ENCODE measurements around the gene KITLG. TPM values are rescaled to one million over a fixed set of nuclear protein-coding genes. Genes with fewer than 3 reads are reported as not detected.

Gene KITLG
- total and polyA plus RNA-seq, 2 experiments from 2014 or later: 3.1 to 10.7 TPM

DNA sequence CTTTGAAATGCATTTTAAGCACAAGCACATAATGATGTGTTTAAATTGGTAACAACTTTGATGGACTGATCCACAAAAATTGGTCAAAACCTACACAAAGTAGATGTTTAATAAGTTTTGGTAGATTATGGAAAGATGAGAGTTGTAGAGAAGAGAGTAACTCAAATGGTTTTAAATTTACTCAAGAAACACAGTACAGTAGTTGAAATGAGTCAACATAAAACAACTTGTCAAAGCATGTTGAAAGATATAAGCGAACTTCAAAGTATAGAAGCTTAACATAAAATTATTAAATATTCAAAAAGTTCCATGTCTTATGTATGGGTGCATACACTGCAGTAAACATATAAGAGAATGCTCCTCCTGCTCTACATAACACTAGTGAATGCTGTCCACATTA, 49.4 kb downstream of the KITLG start:
- Histone ChIP-seq H3F3A (replicated peaks; ENCODE audit: low read depth) (no peaks in the 10 kb centered on the region), H3K4me1 (ENCODE audit: insufficient read depth) (peaks cover 11% of the 10 kb centered on the region; the same call in 1 of the 2 replicates), H3K36me3 (ENCODE audit: insufficient read depth) (no peaks in the 10 kb centered on the region), H3K27me3 (ENCODE audit: insufficient read depth) (no peaks in the 10 kb centered on the region), H3K4me2 (no peak overlapping the region), H2AFZ (no peak overlapping the region), H3K4me3 (no peak overlapping the region), H3K27ac (ENCODE audit: low read depth) (no peak overlapping the region), H4K20me1 (replicated peaks; ENCODE audit: insufficient read depth) (no peaks in the 10 kb centered on the region), H3K9me2 (ENCODE audit: insufficient read depth) (no peaks in the 10 kb centered on the region), H3K79me2 (replicated peaks; ENCODE audit: insufficient read depth) (no peaks in the 10 kb centered on the region)
- Mint-ChIP-seq H3K27ac (no peak overlapping the region; the same call in 1 of the 2 replicates), H3K27me3 (ENCODE audit: insufficient read depth, low read depth, poor library complexity) (no peaks in the 10 kb centered on the region), H3K4me3 (no peak overlapping the region), H3K4me1 (peaks cover 13% of the 10 kb centered on the region; the same call in 1 of the 3 replicates), H3K9me3 (no peaks in the 10 kb centered on the region), H3K36me3 (ENCODE audit: low read depth) (no peaks in the 10 kb centered on the region; the same call in 2 of the 3 replicates)
- TF ChIP-seq, protein P1, sequence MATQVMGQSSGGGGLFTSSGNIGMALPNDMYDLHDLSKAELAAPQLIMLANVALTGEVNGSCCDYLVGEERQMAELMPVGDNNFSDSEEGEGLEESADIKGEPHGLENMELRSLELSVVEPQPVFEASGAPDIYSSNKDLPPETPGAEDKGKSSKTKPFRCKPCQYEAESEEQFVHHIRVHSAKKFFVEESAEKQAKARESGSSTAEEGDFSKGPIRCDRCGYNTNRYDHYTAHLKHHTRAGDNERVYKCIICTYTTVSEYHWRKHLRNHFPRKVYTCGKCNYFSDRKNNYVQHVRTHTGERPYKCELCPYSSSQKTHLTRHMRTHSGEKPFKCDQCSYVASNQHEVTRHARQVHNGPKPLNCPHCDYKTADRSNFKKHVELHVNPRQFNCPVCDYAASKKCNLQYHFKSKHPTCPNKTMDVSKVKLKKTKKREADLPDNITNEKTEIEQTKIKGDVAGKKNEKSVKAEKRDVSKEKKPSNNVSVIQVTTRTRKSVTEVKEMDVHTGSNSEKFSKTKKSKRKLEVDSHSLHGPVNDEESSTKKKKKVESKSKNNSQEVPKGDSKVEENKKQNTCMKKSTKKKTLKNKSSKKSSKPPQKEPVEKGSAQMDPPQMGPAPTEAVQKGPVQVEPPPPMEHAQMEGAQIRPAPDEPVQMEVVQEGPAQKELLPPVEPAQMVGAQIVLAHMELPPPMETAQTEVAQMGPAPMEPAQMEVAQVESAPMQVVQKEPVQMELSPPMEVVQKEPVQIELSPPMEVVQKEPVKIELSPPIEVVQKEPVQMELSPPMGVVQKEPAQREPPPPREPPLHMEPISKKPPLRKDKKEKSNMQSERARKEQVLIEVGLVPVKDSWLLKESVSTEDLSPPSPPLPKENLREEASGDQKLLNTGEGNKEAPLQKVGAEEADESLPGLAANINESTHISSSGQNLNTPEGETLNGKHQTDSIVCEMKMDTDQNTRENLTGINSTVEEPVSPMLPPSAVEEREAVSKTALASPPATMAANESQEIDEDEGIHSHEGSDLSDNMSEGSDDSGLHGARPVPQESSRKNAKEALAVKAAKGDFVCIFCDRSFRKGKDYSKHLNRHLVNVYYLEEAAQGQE (IDR thresholded peaks at IDR 0.05; ENCODE audit: unreplicated experiment): no peak
- TF ChIP-seq NANOG (IDR thresholded peaks at IDR 0.05; ENCODE audit: borderline replicate concordance) (no peak), ZNF114 (CRISPR knock-in tag; IDR thresholded peaks at IDR 0.05) (no peak), EZH2phosphoT487 (IDR thresholded peaks at IDR 0.05; ENCODE audit: unreplicated experiment) (no peak), CREB1 (CRISPR knock-in tag; IDR thresholded peaks at IDR 0.05; ENCODE audit: low read depth) (no peak), STAT1 (IDR thresholded peaks at IDR 0.05; ENCODE audit: unreplicated experiment) (no peak), EZH2 (IDR thresholded peaks at IDR 0.05; ENCODE audit: low read depth, unreplicated experiment) (no peak), POLR2AphosphoS5 (IDR thresholded peaks at IDR 0.05; ENCODE audit: low read depth) (no peak)
- TF ChIP-seq, protein P2, sequence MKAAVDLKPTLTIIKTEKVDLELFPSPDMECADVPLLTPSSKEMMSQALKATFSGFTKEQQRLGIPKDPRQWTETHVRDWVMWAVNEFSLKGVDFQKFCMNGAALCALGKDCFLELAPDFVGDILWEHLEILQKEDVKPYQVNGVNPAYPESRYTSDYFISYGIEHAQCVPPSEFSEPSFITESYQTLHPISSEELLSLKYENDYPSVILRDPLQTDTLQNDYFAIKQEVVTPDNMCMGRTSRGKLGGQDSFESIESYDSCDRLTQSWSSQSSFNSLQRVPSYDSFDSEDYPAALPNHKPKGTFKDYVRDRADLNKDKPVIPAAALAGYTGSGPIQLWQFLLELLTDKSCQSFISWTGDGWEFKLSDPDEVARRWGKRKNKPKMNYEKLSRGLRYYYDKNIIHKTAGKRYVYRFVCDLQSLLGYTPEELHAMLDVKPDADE (IDR thresholded peaks at IDR 0.05): no peak
- TF ChIP-seq, protein P3, sequence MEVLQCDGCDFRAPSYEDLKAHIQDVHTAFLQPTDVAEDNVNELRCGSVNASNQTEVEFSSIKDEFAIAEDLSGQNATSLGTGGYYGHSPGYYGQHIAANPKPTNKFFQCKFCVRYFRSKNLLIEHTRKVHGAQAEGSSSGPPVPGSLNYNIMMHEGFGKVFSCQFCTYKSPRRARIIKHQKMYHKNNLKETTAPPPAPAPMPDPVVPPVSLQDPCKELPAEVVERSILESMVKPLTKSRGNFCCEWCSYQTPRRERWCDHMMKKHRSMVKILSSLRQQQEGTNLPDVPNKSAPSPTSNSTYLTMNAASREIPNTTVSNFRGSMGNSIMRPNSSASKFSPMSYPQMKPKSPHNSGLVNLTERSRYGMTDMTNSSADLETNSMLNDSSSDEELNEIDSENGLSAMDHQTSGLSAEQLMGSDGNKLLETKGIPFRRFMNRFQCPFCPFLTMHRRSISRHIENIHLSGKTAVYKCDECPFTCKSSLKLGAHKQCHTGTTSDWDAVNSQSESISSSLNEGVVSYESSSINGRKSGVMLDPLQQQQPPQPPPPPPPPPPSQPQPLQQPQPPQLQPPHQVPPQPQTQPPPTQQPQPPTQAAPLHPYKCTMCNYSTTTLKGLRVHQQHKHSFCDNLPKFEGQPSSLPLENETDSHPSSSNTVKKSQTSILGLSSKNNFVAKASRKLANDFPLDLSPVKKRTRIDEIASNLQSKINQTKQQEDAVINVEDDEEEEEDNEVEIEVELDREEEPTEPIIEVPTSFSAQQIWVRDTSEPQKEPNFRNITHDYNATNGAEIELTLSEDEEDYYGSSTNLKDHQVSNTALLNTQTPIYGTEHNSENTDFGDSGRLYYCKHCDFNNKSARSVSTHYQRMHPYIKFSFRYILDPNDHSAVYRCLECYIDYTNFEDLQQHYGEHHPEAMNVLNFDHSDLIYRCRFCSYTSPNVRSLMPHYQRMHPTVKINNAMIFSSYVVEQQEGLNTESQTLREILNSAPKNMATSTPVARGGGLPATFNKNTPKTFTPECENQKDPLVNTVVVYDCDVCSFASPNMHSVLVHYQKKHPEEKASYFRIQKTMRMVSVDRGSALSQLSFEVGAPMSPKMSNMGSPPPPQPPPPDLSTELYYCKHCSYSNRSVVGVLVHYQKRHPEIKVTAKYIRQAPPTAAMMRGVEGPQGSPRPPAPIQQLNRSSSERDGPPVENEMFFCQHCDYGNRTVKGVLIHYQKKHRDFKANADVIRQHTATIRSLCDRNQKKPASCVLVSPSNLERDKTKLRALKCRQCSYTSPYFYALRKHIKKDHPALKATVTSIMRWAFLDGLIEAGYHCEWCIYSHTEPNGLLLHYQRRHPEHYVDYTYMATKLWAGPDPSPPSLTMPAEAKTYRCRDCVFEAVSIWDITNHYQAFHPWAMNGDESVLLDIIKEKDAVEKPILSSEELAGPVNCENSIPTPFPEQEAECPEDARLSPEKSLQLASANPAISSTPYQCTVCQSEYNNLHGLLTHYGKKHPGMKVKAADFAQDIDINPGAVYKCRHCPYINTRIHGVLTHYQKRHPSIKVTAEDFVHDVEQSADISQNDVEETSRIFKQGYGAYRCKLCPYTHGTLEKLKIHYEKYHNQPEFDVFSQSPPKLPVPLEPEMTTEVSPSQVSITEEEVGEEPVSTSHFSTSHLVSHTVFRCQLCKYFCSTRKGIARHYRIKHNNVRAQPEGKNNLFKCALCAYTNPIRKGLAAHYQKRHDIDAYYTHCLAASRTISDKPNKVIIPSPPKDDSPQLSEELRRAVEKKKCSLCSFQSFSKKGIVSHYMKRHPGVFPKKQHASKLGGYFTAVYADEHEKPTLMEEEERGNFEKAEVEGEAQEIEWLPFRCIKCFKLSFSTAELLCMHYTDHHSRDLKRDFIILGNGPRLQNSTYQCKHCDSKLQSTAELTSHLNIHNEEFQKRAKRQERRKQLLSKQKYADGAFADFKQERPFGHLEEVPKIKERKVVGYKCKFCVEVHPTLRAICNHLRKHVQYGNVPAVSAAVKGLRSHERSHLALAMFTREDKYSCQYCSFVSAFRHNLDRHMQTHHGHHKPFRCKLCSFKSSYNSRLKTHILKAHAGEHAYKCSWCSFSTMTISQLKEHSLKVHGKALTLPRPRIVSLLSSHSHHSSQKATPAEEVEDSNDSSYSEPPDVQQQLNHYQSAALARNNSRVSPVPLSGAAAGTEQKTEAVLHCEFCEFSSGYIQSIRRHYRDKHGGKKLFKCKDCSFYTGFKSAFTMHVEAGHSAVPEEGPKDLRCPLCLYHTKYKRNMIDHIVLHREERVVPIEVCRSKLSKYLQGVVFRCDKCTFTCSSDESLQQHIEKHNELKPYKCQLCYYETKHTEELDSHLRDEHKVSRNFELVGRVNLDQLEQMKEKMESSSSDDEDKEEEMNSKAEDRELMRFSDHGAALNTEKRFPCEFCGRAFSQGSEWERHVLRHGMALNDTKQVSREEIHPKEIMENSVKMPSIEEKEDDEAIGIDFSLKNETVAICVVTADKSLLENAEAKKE (CRISPR knock-in tag; IDR thresholded peaks at IDR 0.05): no peak
- ATAC-seq (no peak), DNase-seq (ENCODE audit: low spot score) (no peak)

Data from GM23338 (cell line).